ENCODE measurements around the gene SELENOM. TPM values are rescaled to one million over a fixed set of nuclear protein-coding genes. Genes with fewer than 3 reads are reported as not detected.

Gene SELENOM
- total RNA-seq: 10 to 100 TPM; 31.4 to 89.1 (median 43.7) TPM

GRCh38 chr22:31107178-31107893 lies at the start of gene SELENOM:
Gene SELENOM, minus strand, starts transcription at chr22:31107568. Its CDS starts 63 bp downstream, at chr22:31107505.
- Histone ChIP-seq H3K27me3 (no peaks in the 10 kb centered on the region), H3K27ac (peak within 1 kb of the TSS; percentile 87 to 92 (median 88)), H3K4me3 (peak within 1 kb of the TSS; percentile 65 to 80 (median 70)), H3K4me1 (peaks cover 0 to 13% (median 0%) of the 10 kb centered on the region in 4 donors), H3K9me3 (peaks cover 0 to under 1% (median 0%) of the 10 kb centered on the region in 4 donors), H3K36me3 (peaks cover 0 to 15% (median 0%) of the 10 kb centered on the region in 3 donors)
- DNase-seq: peak; percentile 87 to 98 (median 97)
- TF ChIP-seq POLR2A (IDR thresholded peaks at IDR 0.05): peak in 1 of 2 donors; percentile 36
- peak; percentile 54 to 98 (median 88) for TF ChIP-seq CTCF (IDR thresholded peaks at IDR 0.05)

GRCh38 chr22:31155422-31155821 lies 48.1 kb upstream of the SELENOM start:
- peak overlapping the region in 3 of 4 donors; percentile 13 to 84 (median 77) for H3K27ac ChIP-seq
- DNase-seq: peak in 1 of 3 donors; percentile 13

GRCh38 chr22:31154975-31155374 lies 47.6 kb upstream of the SELENOM start:
- H3K9me3 ChIP-seq: no peaks in the 10 kb centered on the region
- peaks cover 0 to 5% (median 2%) of the 10 kb centered on the region in 4 donors for H3K4me1 ChIP-seq
- DNase-seq: peak in 1 of 3 donors; percentile 34
- no peak overlapping the region for H3K4me3 ChIP-seq
- H3K27ac ChIP-seq: peak overlapping the region in 3 of 4 donors; percentile 13 to 84 (median 48)
- no peak for TF ChIP-seq POLR2A (IDR thresholded peaks at IDR 0.05)
- no peak for TF ChIP-seq CTCF (IDR thresholded peaks at IDR 0.05)
- H3K36me3 ChIP-seq: no peaks in the 10 kb centered on the region
- H3K27me3 ChIP-seq: no peaks in the 10 kb centered on the region

More at GRCh38 chr22:31155422-31155821, 48.1 kb upstream of the SELENOM start:
- TF ChIP-seq POLR2A (IDR thresholded peaks at IDR 0.05) (no peak), CTCF (IDR thresholded peaks at IDR 0.05) (no peak)
- no peaks in the 10 kb centered on the region for H3K9me3 ChIP-seq
- H3K4me1 ChIP-seq: peaks cover 0 to 5% (median 2%) of the 10 kb centered on the region in 4 donors
- H3K36me3 ChIP-seq: no peaks in the 10 kb centered on the region
- H3K4me3 ChIP-seq: no peak overlapping the region
- no peaks in the 10 kb centered on the region for H3K27me3 ChIP-seq

- Histone ChIP-seq H3K4me3 (no peak overlapping the region), H3K36me3 (no peaks in the 10 kb centered on the region), H3K4me1 (peaks cover 0 to 11% (median 0%) of the 10 kb centered on the region in 4 donors), H3K9me3 (no peaks in the 10 kb centered on the region), H3K27ac (no peak overlapping the region), H3K27me3 (no peaks in the 10 kb centered on the region)
- DNase-seq: peak in 1 of 3 donors; percentile 26
- no peak for TF ChIP-seq CTCF (IDR thresholded peaks at IDR 0.05)
- no peak for TF ChIP-seq POLR2A (IDR thresholded peaks at IDR 0.05)
Measured at GRCh38 chr22:31153357-31153756, 46.0 kb upstream of the SELENOM start.

GRCh38 chr22:31151872-31152271 lies 44.5 kb upstream of the SELENOM start:
- TF ChIP-seq POLR2A (IDR thresholded peaks at IDR 0.05): no peak
- no peak for TF ChIP-seq CTCF (IDR thresholded peaks at IDR 0.05)
- H3K27ac ChIP-seq: no peak overlapping the region

More at GRCh38 chr22:31151872-31152271, 44.5 kb upstream of the SELENOM start:
- no peaks in the 10 kb centered on the region for H3K36me3 ChIP-seq
- H3K27me3 ChIP-seq: no peaks in the 10 kb centered on the region
- H3K9me3 ChIP-seq: no peaks in the 10 kb centered on the region
- peaks cover 0 to 11% (median 0%) of the 10 kb centered on the region in 4 donors for H3K4me1 ChIP-seq
- H3K4me3 ChIP-seq: no peak overlapping the region
- no peak for DNase-seq
